ENCODE data around the gene APCDD1L.

DNA sequence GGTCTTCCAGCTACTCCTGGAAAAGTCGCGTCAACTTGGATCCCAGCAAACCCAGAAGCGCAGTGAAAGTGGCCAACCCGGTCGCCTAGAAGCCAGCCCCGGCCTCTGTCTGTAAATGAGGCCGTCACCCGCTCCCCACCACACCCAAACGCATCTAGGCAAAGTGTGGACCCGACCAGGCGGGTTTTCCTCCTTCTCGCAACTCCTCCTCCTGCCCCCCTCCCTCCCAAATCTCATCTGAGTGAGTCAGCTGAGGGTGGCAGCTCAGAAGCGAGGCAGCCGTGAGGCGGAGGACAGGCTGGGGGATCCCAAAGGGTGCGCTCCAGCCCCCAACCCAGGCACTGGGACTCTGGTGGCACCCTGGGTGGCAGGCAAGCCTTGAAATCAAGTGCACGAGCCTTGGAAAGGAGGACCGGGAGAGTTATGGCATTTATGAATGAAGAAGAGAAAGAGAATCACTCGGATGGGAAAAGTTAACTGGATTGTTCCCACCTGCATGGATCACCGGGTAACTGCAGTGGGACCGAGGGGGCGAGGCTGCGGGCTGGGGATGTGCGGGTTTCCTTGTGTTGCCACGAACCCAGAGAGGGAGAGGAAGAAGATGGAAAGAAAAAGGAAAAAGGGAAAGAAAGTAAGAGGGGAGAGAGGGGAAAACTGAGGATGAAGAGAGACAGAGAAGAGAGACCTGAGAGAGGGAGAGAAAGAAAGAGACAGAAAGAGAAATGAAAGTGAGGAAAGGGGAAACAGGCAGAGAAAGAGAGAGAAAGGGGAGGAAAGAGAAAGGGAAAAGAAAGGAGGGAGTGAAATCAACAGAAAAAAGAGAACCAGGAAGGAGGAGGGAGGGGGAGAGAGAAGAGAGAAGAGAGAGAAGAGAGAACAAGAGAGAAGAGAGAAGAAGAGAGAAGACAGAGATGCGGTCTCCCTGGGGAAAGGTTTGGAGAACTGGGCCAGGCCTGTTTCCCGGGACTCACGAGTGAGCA, at the start of gene APCDD1L:
- no peak for TF ChIP-seq CTCF (IDR thresholded peaks at IDR 0.05; ENCODE audit: insufficient read depth, low read depth, low read length)
- TF ChIP-seq EZH2 (IDR thresholded peaks at IDR 0.05; ENCODE audit: insufficient read depth, low read length) = no peak
